Measurements from ENCODE around the gene POLD4.

GRCh38 chr11:67370351-67371076 is 17.2 kb upstream of the POLD4 start:
- no peak for TF ChIP-seq CTCF (conservative IDR thresholded peaks at IDR 0.05 in 1 of 2, IDR thresholded peaks at IDR 0.05 in 1 of 2; ENCODE audit: low read depth in 1 of 2, low read length in 2 of 2)
- TF ChIP-seq EZH2 (IDR thresholded peaks at IDR 0.05; ENCODE audit: low read length, missing control alignments) = no peak
